ENCODE data around the gene LYPLA2.
A peak's percentile ranks its signal among the peaks of the same experiment; 100 is the strongest.
"Not testable (repeated sequence)": the region's sequence is repeated elsewhere in the genome, so short reads cannot be mapped to it uniquely, and the experiment has no call there.

The LYPLA2 gene

GRCh38 chr1:23801338-23801748 lies 10.4 kb downstream of the LYPLA2 start:
- no peak for DNase-seq

GRCh38 chr1:23801876-23802275 lies 10.9 kb downstream of the LYPLA2 start:
- DNase-seq: no peak

- DNase-seq: not testable (repeated sequence)
Measured at GRCh38 chr1:23802809-23803342, 11.9 kb downstream of the LYPLA2 start.

- DNase-seq: no peak
Measured at GRCh38 chr1:23803674-23804073, 12.7 kb downstream of the LYPLA2 start.

GRCh38 chr1:23804183-23804835 lies 13.4 kb downstream of the LYPLA2 start:
- no peak for DNase-seq

- DNase-seq: no peak
Measured at GRCh38 chr1:23805025-23805424, 14.1 kb downstream of the LYPLA2 start.

- no peak for DNase-seq
Measured at GRCh38 chr1:23806280-23806679, 15.3 kb downstream of the LYPLA2 start.

- DNase-seq: no peak
Measured at GRCh38 chr1:23807453-23807852, 16.5 kb downstream of the LYPLA2 start.

GRCh38 chr1:23809751-23810171 lies 18.8 kb downstream of the LYPLA2 start:
- DNase-seq: peak; percentile 88

GRCh38 chr1:23810818-23811540 lies 20.0 kb downstream of the LYPLA2 start:
- DNase-seq: peak; percentile 73

- no peak for DNase-seq
Measured at GRCh38 chr1:23814016-23814415, 23.1 kb downstream of the LYPLA2 start.

- DNase-seq: no peak
Measured at GRCh38 chr1:23816361-23816760, 25.4 kb downstream of the LYPLA2 start.

- no peak for DNase-seq
Measured at GRCh38 chr1:23816906-23817305, 26.0 kb downstream of the LYPLA2 start.

GRCh38 chr1:23817633-23818032 lies 26.7 kb downstream of the LYPLA2 start:
- no peak for DNase-seq

- DNase-seq: no peak
Measured at GRCh38 chr1:23823767-23824166, 32.8 kb downstream of the LYPLA2 start.

GRCh38 chr1:23824711-23825075 lies 33.7 kb downstream of the LYPLA2 start:
- DNase-seq: no peak

- DNase-seq: peak; percentile 91
Measured at GRCh38 chr1:23825076-23825761, 34.3 kb downstream of the LYPLA2 start, which contains the start of gene HMGCL. Gene HMGCL, minus strand, starts transcription at chr1:23825429. Its CDS starts 14 bp downstream, at chr1:23825415.

GRCh38 chr1:23825762-23826522 lies 35.0 kb downstream of the LYPLA2 start:
- DNase-seq: no peak

- not testable (repeated sequence) for DNase-seq
Measured at GRCh38 chr1:23826590-23826989, 35.6 kb downstream of the LYPLA2 start.

- no peak for DNase-seq
Measured at GRCh38 chr1:23827717-23828116, 36.8 kb downstream of the LYPLA2 start.

- not testable (repeated sequence) for DNase-seq
Measured at GRCh38 chr1:23834156-23834555, 43.2 kb downstream of the LYPLA2 start.

- DNase-seq: no peak
Measured at GRCh38 chr1:23836037-23836436, 45.1 kb downstream of the LYPLA2 start.

GRCh38 chr1:23837908-23838307 lies 47.0 kb downstream of the LYPLA2 start:
- DNase-seq: no peak
